Suppressor macrophage treated with lipopolysaccharide for 1 hour (primary cell): ENCODE results near the gene FASTKD2.
"Not testable (repeated sequence)": the region's sequence is repeated elsewhere in the genome, so short reads cannot be mapped to it uniquely, and the experiment has no call there.

ENCODE experiments used
- DNase-seq, 3 donors: peaks; one replicate each; pipeline ENCODE4 v3.0.0-alpha.2; 2020 to 2022

The FASTKD2 gene

DNA sequence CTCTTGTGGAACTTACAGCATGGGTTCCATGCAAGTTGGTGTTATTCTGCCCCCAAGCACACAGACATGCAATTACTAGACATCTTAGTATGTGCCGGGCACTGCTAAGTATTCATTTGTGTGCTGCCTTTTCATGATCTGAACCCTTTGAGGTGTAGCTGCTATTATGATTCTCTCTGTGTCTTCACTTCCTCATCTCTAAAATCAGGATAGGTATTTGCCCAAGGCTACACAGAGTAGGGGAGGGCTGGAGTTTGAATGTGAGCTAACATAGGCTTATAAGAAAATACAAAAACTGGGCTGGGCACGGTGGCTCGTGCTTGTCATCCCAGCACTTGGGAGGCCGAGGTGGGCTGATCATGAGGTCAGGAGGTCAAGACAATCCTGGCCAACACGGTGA is 27.2 kb downstream of the FASTKD2 start:
- no peak for DNase-seq

GRCh38 chr2:206797376-206797775 is 32.0 kb downstream of the FASTKD2 start:
- no peak for DNase-seq

DNA sequence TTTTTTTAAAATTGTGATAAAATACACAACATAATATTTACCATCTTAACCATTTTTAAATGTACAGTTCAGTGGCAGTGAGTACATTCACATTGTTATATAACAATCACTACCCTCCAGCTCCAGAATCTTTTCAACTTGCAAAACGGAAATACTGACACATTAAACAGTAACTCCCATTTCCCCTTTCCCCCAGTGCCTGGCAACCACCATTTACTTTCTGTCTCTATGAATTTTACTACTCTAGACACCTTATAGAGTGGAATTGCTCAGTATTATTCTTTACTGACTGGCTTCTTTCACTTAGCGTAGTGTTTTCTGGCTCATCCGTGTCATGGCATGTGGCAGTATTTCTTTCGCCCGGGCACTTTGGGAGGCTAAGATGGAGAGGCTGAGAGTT is 32.6 kb downstream of the FASTKD2 start:
- DNase-seq: peak; percentile 69 to 77 (median 70)

- peak; percentile 76 to 85 (median 84) for DNase-seq
Measured at GRCh38 chr2:206799083-206799482, 33.7 kb downstream of the FASTKD2 start.

DNA sequence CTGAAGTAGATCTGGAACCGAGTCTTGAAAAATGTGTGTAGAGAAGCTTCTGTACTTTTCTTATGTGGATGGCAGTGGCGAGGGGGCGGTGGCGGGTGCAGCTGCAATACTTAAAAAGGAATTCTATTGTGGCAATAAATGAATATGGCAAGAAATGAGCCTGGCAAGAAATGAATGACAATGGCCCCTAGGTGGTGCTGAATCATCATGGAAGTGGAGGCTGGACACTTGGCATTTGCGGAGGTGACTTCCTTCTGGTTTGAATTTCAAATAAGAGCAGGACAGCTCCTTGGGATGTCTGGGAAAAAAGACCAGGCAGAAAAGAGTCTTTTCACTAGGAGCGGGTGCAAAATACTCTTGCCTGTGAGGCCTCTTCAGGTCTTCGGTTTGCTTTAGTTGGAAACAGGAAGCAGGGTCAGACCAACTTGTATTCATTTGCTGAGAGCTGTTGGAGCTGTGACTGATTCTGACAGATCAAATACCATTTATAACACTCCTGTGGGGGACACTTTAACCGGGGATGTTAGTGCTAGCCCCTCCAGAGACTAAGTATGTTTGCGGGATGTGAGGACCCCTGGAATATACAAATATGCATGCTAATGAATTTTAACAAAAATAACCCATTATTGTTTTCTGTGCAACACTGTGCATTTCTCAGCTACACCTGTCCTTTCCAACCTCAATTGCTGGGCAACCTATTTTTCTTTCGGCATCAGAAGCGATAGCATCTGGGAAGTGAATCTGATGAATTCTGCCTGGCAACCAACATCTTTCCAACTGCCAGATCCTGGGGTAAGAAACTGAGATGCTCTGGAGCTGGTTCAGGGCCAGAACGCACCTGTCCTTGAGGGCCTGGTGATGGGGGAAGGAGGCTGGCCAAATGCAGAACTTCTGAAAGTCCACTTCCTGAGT is 35.4 kb downstream of the FASTKD2 start:
- DNase-seq: peak; percentile 76 to 81 (median 76)

DNA sequence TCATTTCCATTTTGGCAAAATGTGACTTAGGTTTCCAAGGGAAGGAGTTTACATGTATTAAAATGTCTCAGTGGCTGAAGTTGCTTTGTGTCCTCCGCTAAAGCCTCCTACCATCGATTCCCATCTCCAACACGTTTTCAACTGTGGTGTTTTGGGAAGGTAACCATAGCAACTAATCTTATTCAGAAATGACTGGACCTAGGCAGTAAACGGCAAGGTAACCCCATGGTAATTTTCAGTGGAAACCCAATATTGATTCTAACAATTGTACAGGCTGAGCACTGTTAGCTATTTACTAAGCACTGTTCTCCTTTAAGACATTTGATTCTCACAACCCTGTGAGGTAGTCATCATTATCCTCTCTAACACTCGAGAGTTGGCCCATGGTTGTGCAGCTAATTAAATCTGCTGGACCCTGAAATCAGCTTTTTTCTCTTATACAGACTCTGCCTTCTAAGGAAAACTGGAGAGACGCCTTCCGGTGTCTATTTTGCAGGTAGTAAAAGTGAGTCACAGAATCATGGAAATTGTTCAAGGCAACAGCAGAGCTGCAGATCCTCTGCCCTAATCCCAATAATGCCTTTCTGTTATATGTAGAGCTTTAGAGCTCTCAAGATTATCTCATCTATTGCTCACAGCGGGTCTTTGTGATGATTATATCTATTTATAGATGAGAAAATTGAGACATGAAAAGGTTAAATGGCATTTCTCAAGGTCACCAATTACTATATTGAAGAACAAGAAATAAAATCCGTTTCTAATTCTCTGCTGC is 36.2 kb downstream of the FASTKD2 start:
- DNase-seq: no peak

GRCh38 chr2:206802654-206803514 is 37.5 kb downstream of the FASTKD2 start:
- DNase-seq: no peak

DNA sequence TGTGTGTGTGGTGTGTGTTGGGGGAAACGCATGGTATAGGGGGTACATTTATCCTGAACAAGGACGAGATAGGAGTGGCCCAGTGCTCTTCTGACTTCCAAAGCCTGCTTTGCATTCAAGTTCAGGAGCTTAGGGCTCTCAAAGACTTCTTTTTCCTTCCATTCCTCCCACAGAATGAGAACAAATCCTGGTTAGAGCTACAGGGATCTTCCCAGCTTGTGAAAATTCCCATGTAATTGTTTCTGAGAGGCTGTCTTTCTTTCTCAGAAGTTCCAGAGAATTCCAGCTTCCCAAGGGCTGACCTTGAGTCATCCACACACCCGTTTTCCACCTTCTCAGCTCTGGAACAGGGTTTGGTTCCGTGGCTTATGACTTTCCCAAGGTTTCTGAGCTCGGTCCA is 38.9 kb downstream of the FASTKD2 start:
- DNase-seq: no peak

DNA sequence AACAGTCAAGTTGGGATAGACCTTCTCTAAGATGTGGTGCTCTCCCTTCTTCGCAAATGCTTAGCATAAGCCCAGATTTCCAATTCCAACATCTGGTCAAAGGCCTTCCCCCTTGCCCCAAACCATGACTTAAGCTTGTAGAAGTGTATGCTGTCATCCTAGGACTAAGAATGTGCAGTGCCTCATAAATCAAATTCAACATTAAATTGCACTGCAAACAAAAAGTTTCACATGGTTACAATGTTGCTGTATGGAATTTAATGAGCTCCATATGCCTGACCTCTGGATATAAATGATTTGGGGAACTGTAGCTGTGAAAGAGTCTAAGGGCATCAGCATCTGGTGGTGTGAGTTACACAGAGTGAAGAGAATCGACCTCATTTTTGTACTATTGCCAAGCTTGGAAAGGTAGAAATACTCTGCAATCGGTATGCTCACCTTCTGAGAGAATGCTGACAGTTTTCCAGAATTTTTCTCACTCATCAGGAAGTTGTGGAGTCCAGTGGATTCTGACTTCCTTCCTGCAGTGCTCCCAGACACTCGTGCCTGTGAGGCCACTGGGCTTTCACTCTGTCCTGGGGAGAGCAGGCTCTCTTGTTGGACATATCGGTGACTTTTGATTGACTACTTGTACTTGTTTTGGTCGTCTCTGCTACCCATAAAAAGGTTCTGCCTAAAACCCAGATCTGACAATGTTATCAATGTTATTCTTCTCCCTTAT is 40.6 kb downstream of the FASTKD2 start:
- DNase-seq: no peak

DNA sequence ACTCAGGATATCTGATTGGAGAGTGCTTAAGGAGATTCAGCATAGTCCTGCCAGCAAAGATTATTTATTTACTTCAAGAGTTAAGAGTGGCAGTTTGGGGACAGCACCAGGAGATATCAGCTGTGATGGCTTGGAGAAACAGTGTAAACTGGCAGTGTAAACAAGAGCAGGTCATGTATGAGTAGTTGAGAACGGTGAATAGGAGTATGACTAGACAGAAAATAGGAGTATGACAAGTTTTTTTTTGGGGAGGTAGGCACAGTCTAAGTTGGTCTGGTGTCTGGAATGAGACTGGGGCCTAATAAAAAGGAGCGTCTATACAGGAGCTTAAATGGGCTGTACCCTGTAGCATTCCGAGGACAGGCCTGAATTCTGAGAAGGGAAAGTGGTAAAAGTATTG is 42.2 kb downstream of the FASTKD2 start:
- not testable (repeated sequence) for DNase-seq

DNA sequence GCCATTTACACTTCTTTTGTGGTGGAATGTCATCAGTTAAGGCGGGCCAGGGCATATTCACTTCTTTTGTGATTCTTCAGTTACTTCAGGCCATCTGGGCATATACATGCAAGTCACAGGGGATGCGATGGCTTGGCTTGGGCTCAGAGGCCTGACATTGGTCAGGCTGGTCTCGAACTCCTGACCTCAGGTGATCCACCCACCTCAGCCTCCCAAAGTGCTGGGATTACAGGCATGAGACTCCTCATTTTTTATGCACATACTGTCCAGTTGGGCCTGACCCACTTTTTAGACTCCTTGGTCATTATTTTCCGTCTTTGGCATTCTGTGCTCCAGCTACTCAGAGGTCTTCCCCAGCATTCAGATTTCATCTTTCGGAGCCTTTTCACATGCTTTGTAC is 47.1 kb downstream of the FASTKD2 start:
- DNase-seq: not testable (repeated sequence)

GRCh38 chr2:206814498-206814897 is 49.1 kb downstream of the FASTKD2 start:
- no peak for DNase-seq

DNA sequence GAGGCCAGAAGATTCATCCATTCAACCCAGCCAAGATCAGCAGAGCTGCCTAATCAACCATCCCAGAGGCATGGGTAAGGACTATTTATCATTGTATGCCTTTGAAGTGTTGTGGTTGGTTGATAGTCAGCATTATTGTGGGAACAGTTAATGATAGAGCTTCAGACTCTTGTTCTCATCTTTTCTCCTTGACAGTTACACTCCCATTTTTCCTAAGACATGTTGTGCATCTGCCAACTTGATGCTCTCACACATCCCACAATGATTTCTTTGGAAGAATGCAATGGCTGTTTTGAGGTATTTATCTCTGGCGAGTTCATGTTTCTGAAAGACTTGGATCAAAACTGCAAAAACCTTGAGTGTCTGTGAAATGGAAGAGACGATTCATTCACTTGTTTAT is 55.4 kb downstream of the FASTKD2 start:
- DNase-seq: no peak

GRCh38 chr2:206823178-206823577 is 57.8 kb downstream of the FASTKD2 start:
- DNase-seq: no peak

DNA sequence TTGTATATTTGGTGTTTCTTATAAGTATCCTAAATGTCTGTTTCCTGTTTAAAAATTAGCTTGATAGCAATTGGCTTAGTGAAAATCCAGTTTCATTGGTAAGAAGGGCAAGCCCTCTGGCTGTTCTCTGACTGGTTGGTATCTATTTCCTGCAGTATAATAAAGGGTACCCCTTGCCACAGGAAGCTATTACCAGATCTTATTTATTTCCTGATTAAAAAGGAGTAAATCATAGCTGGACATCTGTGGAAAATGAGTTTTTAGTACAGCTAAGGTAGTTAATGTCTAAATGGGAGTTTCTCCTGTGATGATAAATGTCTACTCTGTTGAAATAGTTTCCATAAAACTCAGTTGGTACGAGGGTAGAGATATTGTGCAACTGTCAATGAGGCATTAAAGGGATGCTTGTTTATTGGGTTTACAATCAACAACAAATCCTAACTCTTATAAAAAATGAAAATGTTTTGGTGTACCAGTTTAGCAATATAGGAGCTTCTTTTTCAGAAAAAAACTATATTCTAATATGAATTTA is 58.7 kb downstream of the FASTKD2 start:
- DNase-seq: no peak

- DNase-seq: no peak
Measured at GRCh38 chr2:206824993-206825392, 59.6 kb downstream of the FASTKD2 start.

DNA sequence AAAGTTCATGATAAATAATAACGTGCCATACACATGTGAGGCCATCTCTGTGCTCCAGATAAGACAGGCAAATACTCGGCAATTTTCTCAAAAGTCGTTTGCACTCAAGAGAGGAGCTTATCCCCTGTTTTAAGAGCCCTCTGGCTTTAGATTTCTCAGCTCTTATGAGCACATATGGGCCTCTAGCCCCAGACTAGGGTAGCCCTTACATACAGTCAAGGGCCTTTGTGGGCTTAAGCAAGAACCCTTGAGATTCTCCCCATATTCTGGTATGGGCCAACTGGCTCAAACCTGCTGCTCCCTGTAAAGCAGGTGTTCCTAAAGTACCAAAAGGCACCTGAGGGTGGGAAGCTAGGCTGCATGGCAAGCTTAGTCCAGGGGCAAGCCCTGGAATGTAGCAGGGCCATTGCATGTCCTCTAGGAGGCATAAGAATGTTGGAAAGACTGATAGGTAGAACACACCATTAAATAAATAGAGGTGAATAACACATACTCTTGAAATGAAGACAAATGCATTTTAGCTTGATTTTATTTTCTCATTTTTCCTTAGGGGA is 66.1 kb downstream of the FASTKD2 start:
- DNase-seq: no peak

DNA sequence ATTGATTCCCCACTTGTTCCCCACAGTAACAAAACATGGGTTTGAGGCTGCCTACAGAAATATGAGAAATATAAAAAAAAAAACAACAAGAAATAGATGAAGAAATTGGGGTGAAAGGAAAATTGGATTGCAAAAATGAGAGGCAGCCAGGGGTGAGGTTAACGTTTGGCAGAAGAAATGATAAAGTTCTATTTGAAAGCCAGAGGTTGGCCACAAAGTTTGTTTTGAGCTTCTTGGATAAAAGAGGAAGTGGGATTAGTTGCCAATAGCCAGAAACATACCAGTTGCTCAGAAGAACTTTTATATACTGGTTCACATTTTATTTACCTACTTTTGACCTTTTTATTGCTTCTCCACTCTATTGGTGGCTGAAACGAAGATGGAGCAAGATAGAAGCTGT is 67.5 kb downstream of the FASTKD2 start:
- DNase-seq: peak in 1 of 3 donors; percentile 19

GRCh38 chr2:206833291-206833690 is 67.9 kb downstream of the FASTKD2 start:
- no peak for DNase-seq

GRCh38 chr2:206836722-206837121 is 71.3 kb downstream of the FASTKD2 start:
- DNase-seq: no peak

GRCh38 chr2:206837775-206838174 is 72.4 kb downstream of the FASTKD2 start:
- DNase-seq: no peak

DNA sequence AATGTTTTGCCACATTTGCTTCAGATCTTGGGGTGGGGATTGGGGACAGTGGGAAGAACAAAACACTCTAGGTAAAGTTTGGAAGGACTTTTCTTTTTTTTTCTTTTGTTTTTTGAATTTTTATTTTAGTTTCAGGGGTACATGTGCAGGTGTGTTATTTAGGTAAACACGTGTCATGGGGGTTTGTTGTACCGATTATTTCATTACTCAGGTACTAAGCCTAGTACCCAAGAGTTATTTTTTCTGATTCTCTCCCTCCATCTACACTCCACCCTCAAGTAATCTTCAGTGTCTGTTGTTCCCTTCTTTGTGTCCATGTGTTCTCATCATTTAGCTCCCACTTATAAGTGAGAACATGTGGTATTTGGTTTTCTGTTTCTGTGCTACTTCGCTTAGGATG is 73.3 kb downstream of the FASTKD2 start:
- DNase-seq: no peak
